ENCODE measurements around the gene ZFP36L2. TPM values are rescaled to one million over a fixed set of nuclear protein-coding genes. Genes with fewer than 3 reads are reported as not detected.

ZFP36L2 gene
- total RNA-seq, 1 donor from 2014 or later, result 41.4 TPM

GRCh38 chr2:43254331-43254730 lies 27.9 kb upstream of the ZFP36L2 start:
- no peak for DNase-seq (ENCODE audit: low spot score)
- intact Hi-C loops (cut with DNase I), result no loop called here

- intact Hi-C loops (cut with DNase I), result no loop called here
- no peak for DNase-seq (ENCODE audit: low spot score)
These were observed 24.8 kb upstream of the ZFP36L2 start for GRCh38 chr2:43251171-43251731.

- intact Hi-C loops (cut with DNase I), result no loop called here
- DNase-seq (ENCODE audit: low spot score), result no peak
These were observed 23.6 kb upstream of the ZFP36L2 start for GRCh38 chr2:43250015-43250414.

- intact Hi-C loops (cut with DNase I), result no loop called here
These were observed 22.2 kb upstream of the ZFP36L2 start for GRCh38 chr2:43248621-43249020.

GRCh38 chr2:43246641-43247040 lies 20.2 kb upstream of the ZFP36L2 start:
- DNase-seq (ENCODE audit: low spot score), result no peak
- intact Hi-C loops (cut with DNase I), result no loop called here

More at GRCh38 chr2:43248621-43249020, 22.2 kb upstream of the ZFP36L2 start:
- no peak for DNase-seq (ENCODE audit: low spot score)

- DNase-seq (ENCODE audit: low spot score), result no peak
- intact Hi-C loops (cut with DNase I), result no loop called here
These were observed 15.2 kb upstream of the ZFP36L2 start for GRCh38 chr2:43241558-43241957.

GRCh38 chr2:43240766-43241150 lies 14.4 kb upstream of the ZFP36L2 start:
- intact Hi-C loops (cut with DNase I), result no loop called here
- DNase-seq (ENCODE audit: low spot score), result no peak

GRCh38 chr2:43239981-43240765 lies 13.8 kb upstream of the ZFP36L2 start:
- DNase-seq (ENCODE audit: low spot score), result no peak
- intact Hi-C loops (cut with DNase I), result loop anchor here (10.0 kb wide), 1 partner anchor 305 kb away; no protein-coding TSS in a partner anchor

GRCh38 chr2:43238813-43239212 lies 12.4 kb upstream of the ZFP36L2 start:
- intact Hi-C loops (cut with DNase I), result loop anchor here (10.0 kb wide), 1 partner anchor 306 kb away; no protein-coding TSS in a partner anchor
- DNase-seq (ENCODE audit: low spot score), result no peak

GRCh38 chr2:43238176-43238575 lies 11.8 kb upstream of the ZFP36L2 start:
- intact Hi-C loops (cut with DNase I), result loop anchor here (10.0 kb wide), 1 partner anchor 307 kb away; no protein-coding TSS in a partner anchor
- DNase-seq (ENCODE audit: low spot score), result no peak

GRCh38 chr2:43233218-43234212 lies 7.1 kb upstream of the ZFP36L2 start:
- intact Hi-C loops (cut with DNase I), result loop anchor here (5.0 to 10.0 kb wide), 2 partner anchors 64 to 311 kb away; no protein-coding TSS in a partner anchor
- no peak for DNase-seq (ENCODE audit: low spot score)

GRCh38 chr2:43230951-43231827 lies 4.8 kb upstream of the ZFP36L2 start:
- intact Hi-C loops (cut with DNase I), result loop anchor here (2.0 to 10.0 kb wide), 5 partner anchors 66 to 402 kb away; no protein-coding TSS in a partner anchor
- DNase-seq (ENCODE audit: low spot score), result no peak

GRCh38 chr2:43230351-43230885 lies 4.0 kb upstream of the ZFP36L2 start:
- intact Hi-C loops (cut with DNase I), result loop anchor here (2.0 to 10.0 kb wide), 5 partner anchors 67 to 402 kb away; no protein-coding TSS in a partner anchor
- no peak for DNase-seq (ENCODE audit: low spot score)

- intact Hi-C loops (cut with DNase I), result loop anchor here (2.0 kb wide), 3 partner anchors 98 to 282 kb away; no protein-coding TSS in a partner anchor
- DNase-seq (ENCODE audit: low spot score), result no peak
These were observed 2.6 kb upstream of the ZFP36L2 start for GRCh38 chr2:43228756-43229659.

- intact Hi-C loops (cut with DNase I), result loop anchor here (2.0 kb wide), 3 partner anchors 98 to 282 kb away; no protein-coding TSS in a partner anchor
- DNase-seq (ENCODE audit: low spot score), result no peak
These were observed 1.9 kb upstream of the ZFP36L2 start for GRCh38 chr2:43228321-43228751.

GRCh38 chr2:43227830-43228281 lies 1.4 kb upstream of the ZFP36L2 start:
- DNase-seq (ENCODE audit: low spot score), result no peak
- intact Hi-C loops (cut with DNase I), result loop anchor here (2.0 kb wide), 6 partner anchors 69 to 369 kb away; no protein-coding TSS in a partner anchor

All from cardiac septum (tissue), 1 donor.